Endothelial cell of umbilical vein (primary cell): Measurements from ENCODE around the gene ACTL7B. TPM values are rescaled to one million over a fixed set of nuclear protein-coding genes. Genes with fewer than 3 reads are reported as not detected.

Experiments
- BruUV-seq: library from RNA; stranded (reverse); fragments of 400-500 nt; replicated peaks from 2 replicates; lab custom pipeline; 2021; lab: Mats Ljungman, UMichigan
- CTCF ChIA-PET: fragments of 300-600, 350-600 bp; sonication (Branson Sonifier 250); formaldehyde crosslinking; loops from one replicate; lab custom pipeline; 2021; ENCODE audit warnings: antibody characterized with exemption, inconsistent platforms; lab: Charles Lee
- POLR2A ChIA-PET: fragments of 300-600, 350-600 bp; sonication (Branson Sonifier 250); formaldehyde crosslinking; loops from one replicate; lab custom pipeline; 2021; ENCODE audit warnings: antibody characterized with exemption, inconsistent platforms; lab: Charles Lee
- DNase-seq: peaks from one replicate; pipeline ENCODE4 v3.0.0-alpha.2; 2011; ENCODE audit warnings: low read depth, low spot score
- FAIRE-seq: peaks from 2 replicates; lab custom pipeline; 2011; peaks lifted over from hg19 to GRCh38; lab: Jason Lieb, UNC
- H2AFZ ChIP-seq: 2 replicates; pipeline ENCODE4 v1.6.0; 2012; ENCODE audit warnings: low read depth, low read length, control low read depth, inconsistent platforms
- H3K27ac ChIP-seq: 2 replicates; pipeline ENCODE4 v1.5.1; 2011; ENCODE audit warnings: low read depth, mild to moderate bottlenecking, control low read depth, low read length, moderate library complexity; ENCODE audit not compliant: insufficient read depth
- H3K27me3 ChIP-seq, 2 experiments: 2 replicates each; pipeline versions ENCODE4 v1.6.0 to v1.6.1; 2011; ENCODE audit warnings: low read length in 2 of 2, mixed read lengths in 1 of 2; ENCODE audit not compliant: control insufficient read depth in 2 of 2, insufficient read depth in 2 of 2
- H3K36me3 ChIP-seq, 2 experiments: 2 replicates in 1 of 2; 3 replicates in 1 of 2; pipeline ENCODE4 v1.5.1; 2011; ENCODE audit warnings: low read length in 2 of 2, mild to moderate bottlenecking in 1 of 2, moderate library complexity in 1 of 2; ENCODE audit not compliant: control insufficient read depth in 2 of 2, insufficient read depth in 2 of 2; ENCODE audit errors: extremely low read depth in 1 of 2
- H3K4me1 ChIP-seq: 3 replicates; pipeline ENCODE4 v1.5.1; 2011; ENCODE audit warnings: mild to moderate bottlenecking, low read length; ENCODE audit not compliant: control insufficient read depth, insufficient read depth; ENCODE audit errors: extremely low read depth
- H3K4me2 ChIP-seq: 2 replicates; pipeline ENCODE4 v1.6.1; 2011; ENCODE audit warnings: low read length, control low read depth, mixed read lengths; ENCODE audit not compliant: insufficient read depth
- H3K4me3 ChIP-seq, 3 experiments: fragments of 200-600 bp in 1 of 3; sonication (generic), shearing (Covaris generic) in 1 of 3; replicated peaks in 1 of 3; 2 replicates each; pipeline ENCODE4 v1.5.1; 2011 to 2016; ENCODE audit warnings: control low read depth in 3 of 3, low read length in 3 of 3, mild to moderate bottlenecking in 2 of 3, inconsistent platforms in 1 of 3, low read depth in 1 of 3, moderate library complexity in 1 of 3; ENCODE audit not compliant: insufficient read depth in 1 of 3
- H3K79me2 ChIP-seq: 2 replicates; pipeline ENCODE4 v1.6.0; 2012; ENCODE audit warnings: low read length, inconsistent platforms; ENCODE audit not compliant: control insufficient read depth, insufficient read depth
- H3K9ac ChIP-seq: replicated peaks from 2 replicates; pipeline ENCODE3; 2011; ENCODE audit warnings: low read length, control low read depth; ENCODE audit not compliant: insufficient read depth; ENCODE audit errors: extremely low read depth
- H3K9me1 ChIP-seq: replicated peaks from 3 replicates; pipeline ENCODE4 v1.6.0; 2011; ENCODE audit warnings: mild to moderate bottlenecking, low read length; ENCODE audit not compliant: control insufficient read depth, insufficient read depth; ENCODE audit errors: extremely low read depth
- H3K9me3 ChIP-seq: replicated peaks from 2 replicates; pipeline ENCODE4 v1.5.1; 2012; ENCODE audit warnings: low read length, inconsistent platforms; ENCODE audit not compliant: control insufficient read depth, insufficient read depth
- H4K20me1 ChIP-seq: replicated peaks from 2 replicates; pipeline ENCODE3; 2011; ENCODE audit warnings: mild to moderate bottlenecking, low read length; ENCODE audit not compliant: control insufficient read depth, insufficient read depth; ENCODE audit errors: extremely low read depth
- EZH2 ChIP-seq: IDR thresholded peaks from 2 replicates; pipeline ENCODE4 v1.6.1; 2012; ENCODE audit warnings: borderline replicate concordance, low read depth, mild to moderate bottlenecking, moderate library complexity, low read length, inconsistent platforms; ENCODE audit not compliant: severe bottlenecking
- FOS ChIP-seq: IDR thresholded peaks from 2 replicates; pipeline ENCODE4 v1.6.1; 2011; ENCODE audit warnings: mild to moderate bottlenecking, low read length, moderate library complexity, borderline replicate concordance; ENCODE audit not compliant: insufficient read depth
- GATA2 ChIP-seq: IDR thresholded peaks from 2 replicates; pipeline ENCODE4 v1.7.0; 2011; ENCODE audit warnings: low read depth, mild to moderate bottlenecking, moderate library complexity, mixed read lengths, low read length; ENCODE audit not compliant: insufficient read length, insufficient read depth
- JUN ChIP-seq: IDR thresholded peaks from 2 replicates; pipeline ENCODE4 v1.6.1; 2011; ENCODE audit warnings: borderline replicate concordance, low read depth; ENCODE audit not compliant: insufficient read length, insufficient read depth
- MAX ChIP-seq: IDR thresholded peaks from 2 replicates; pipeline ENCODE4 v1.6.1; 2011; ENCODE audit not compliant: insufficient read depth, insufficient read length
- MYC ChIP-seq: IDR thresholded peaks from one replicate; pipeline ENCODE4 v1.6.1; 2011; ENCODE audit warnings: mild to moderate bottlenecking, low read depth, low read length
- POLR2A ChIP-seq: IDR thresholded peaks from 2 replicates; pipeline ENCODE4 v1.6.1; 2012; ENCODE audit warnings: low read depth, mild to moderate bottlenecking, control low read depth, low read length
- POLR2AphosphoS5 ChIP-seq: IDR thresholded peaks from 2 replicates; pipeline ENCODE4 v1.6.1; 2012; ENCODE audit warnings: low read depth, mild to moderate bottlenecking, control low read depth, low read length, moderate library complexity; ENCODE audit not compliant: insufficient read depth
- dilution Hi-C: fragments of 300-500 bp; cut with MboI; formaldehyde crosslinking; loops from one replicate; pipeline ENCODE4 v1.15.0; 2019; ENCODE audit warnings: low sequenced_read_pairs; ENCODE audit not compliant: extremely low pct_ligation_motif_present
- intact Hi-C: fragments of 100-400 bp; cut with micrococcal nuclease; formaldehyde crosslinking; loops from one replicate; pipeline ENCODE4 v1.10.0; 2022
- polyA plus RNA-seq, 4 experiments: library from polyadenylated mRNA; depleted of rRNA in 3 of 4; stranded (reverse) in 3 of 4; unstranded in 1 of 4; fragments of >200 nt; gene quantifications; 2 replicates each; pipeline versions ENCODE4 v1.2.1 to v1.2.3, GENCODE V29; 2011 to 2012; ENCODE audit warnings: missing spikeins in 1 of 4
- total RNA-seq: library from RNA; stranded (reverse); gene quantifications from 2 replicates; pipeline ENCODE4 v1.2.3, GENCODE V29; 2021
- TF ChIP-seq, protein P1 (sequence below), 2 donors: IDR thresholded peaks; 1 replicate in 1 of 2; 2 replicates in 1 of 2; pipeline ENCODE4 v1.5.1; 2011; ENCODE audit warnings: low read length in 2 of 2, mild to moderate bottlenecking in 2 of 2, moderate library complexity in 2 of 2, control low read depth in 1 of 2, inconsistent platforms in 1 of 2, low read depth in 1 of 2; ENCODE audit not compliant: insufficient read depth in 1 of 2; ENCODE audit errors: extremely low read depth in 1 of 2

Gene ACTL7B
- total and polyA plus RNA-seq, 2 donors (not counting 3 experiments of a cell fraction or from before 2014, with no cell fraction given), result not detected

- Histone ChIP-seq H2AFZ (no peak overlapping the region), H3K4me2 (no peak overlapping the region), H3K36me3 (no peaks in the 10 kb centered on the region), H3K4me1 (no peaks in the 10 kb centered on the region), H3K9ac (no peak overlapping the region), H3K9me3 (no peaks in the 10 kb centered on the region), H3K9me1 (no peaks in the 10 kb centered on the region), H3K27me3 (peaks cover 0 to 2% of the 10 kb centered on the region in 2 experiments), H4K20me1 (no peaks in the 10 kb centered on the region), H3K4me3 (no peak overlapping the region), H3K79me2 (no peaks in the 10 kb centered on the region), H3K27ac (no peak overlapping the region)
- BruUV-seq, result no TSS peak
- dilution Hi-C loops (no loop called here), intact Hi-C loops (loop anchor here (2.0 to 5.0 kb wide), 2 partner anchors 104 to 551 kb away; no protein-coding TSS in a partner anchor)
- ChIA-PET POLR2A (no interaction called here), CTCF (interaction anchor here (1.4 kb wide), 1 partner anchor 103 kb away, joined by 9 read pairs; no protein-coding TSS in a partner anchor)
- TF ChIP-seq EZH2 (no peak), POLR2A (no peak), JUN (no peak), GATA2 (no peak), MAX (no peak), POLR2AphosphoS5 (no peak), MYC (no peak), FOS (no peak)
- TF ChIP-seq, protein P1, sequence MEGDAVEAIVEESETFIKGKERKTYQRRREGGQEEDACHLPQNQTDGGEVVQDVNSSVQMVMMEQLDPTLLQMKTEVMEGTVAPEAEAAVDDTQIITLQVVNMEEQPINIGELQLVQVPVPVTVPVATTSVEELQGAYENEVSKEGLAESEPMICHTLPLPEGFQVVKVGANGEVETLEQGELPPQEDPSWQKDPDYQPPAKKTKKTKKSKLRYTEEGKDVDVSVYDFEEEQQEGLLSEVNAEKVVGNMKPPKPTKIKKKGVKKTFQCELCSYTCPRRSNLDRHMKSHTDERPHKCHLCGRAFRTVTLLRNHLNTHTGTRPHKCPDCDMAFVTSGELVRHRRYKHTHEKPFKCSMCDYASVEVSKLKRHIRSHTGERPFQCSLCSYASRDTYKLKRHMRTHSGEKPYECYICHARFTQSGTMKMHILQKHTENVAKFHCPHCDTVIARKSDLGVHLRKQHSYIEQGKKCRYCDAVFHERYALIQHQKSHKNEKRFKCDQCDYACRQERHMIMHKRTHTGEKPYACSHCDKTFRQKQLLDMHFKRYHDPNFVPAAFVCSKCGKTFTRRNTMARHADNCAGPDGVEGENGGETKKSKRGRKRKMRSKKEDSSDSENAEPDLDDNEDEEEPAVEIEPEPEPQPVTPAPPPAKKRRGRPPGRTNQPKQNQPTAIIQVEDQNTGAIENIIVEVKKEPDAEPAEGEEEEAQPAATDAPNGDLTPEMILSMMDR (IDR thresholded peaks at IDR 0.05; ENCODE audit: extremely low read depth in 1 of 2, insufficient read depth in 1 of 2, low read depth in 1 of 2, low read length in 2 of 2), result no peak
- DNase-seq (no peak), FAIRE-seq (no peak)
Observed at GRCh38 chr9:108851138-108851537, 4.6 kb downstream of the ACTL7B start.
